G401.6 (cell line): ENCODE measurements around the gene STRC.
"Not testable (repeated sequence)": the region's sequence is repeated elsewhere in the genome, so short reads cannot be mapped to it uniquely, and the experiment has no call there.

Source experiments
- FAIRE-seq: peaks from 2 replicates; lab custom pipeline; 2012; peaks lifted over from hg19 to GRCh38; lab: Jason Lieb, UNC

STRC gene

GRCh38 chr15:43618700-43619099 is at the start of gene STRC:
Gene STRC, minus strand, starts transcription at chr15:43618800. Its CDS starts 78 bp downstream, at chr15:43618722.
- not testable (repeated sequence) for FAIRE-seq

GRCh38 chr15:43666177-43666576 is 47.6 kb upstream of the STRC start:
- not testable (repeated sequence) for FAIRE-seq

- FAIRE-seq = not testable (repeated sequence)
Observed at GRCh38 chr15:43663333-43663732, 44.7 kb upstream of the STRC start.

GRCh38 chr15:43662293-43662692 is 43.7 kb upstream of the STRC start:
- FAIRE-seq = not testable (repeated sequence)

GRCh38 chr15:43659727-43660126 is 41.1 kb upstream of the STRC start:
- not testable (repeated sequence) for FAIRE-seq

GRCh38 chr15:43649430-43649926 is 30.9 kb upstream of the STRC start:
- not testable (repeated sequence) for FAIRE-seq

- FAIRE-seq = no peak
Observed at GRCh38 chr15:43648649-43649429, 30.2 kb upstream of the STRC start, which contains the start of gene CATSPER2. Gene CATSPER2, minus strand, starts transcription at chr15:43648844. Its CDS starts 783 bp downstream, at chr15:43648061.

GRCh38 chr15:43638464-43639204 is 20.0 kb upstream of the STRC start:
- FAIRE-seq = not testable (repeated sequence)

GRCh38 chr15:43626937-43627336 is 8.3 kb upstream of the STRC start:
- not testable (repeated sequence) for FAIRE-seq

GRCh38 chr15:43625106-43625505 is 6.5 kb upstream of the STRC start:
- FAIRE-seq = no peak

GRCh38 chr15:43622068-43622799 is 3.6 kb upstream of the STRC start:
- FAIRE-seq = not testable (repeated sequence)

- FAIRE-seq = not testable (repeated sequence)
Observed at GRCh38 chr15:43617750-43618149, 850 bp downstream of the STRC start.

GRCh38 chr15:43602233-43602632 is 16.4 kb downstream of the STRC start:
- FAIRE-seq = not testable (repeated sequence)

- not testable (repeated sequence) for FAIRE-seq
Observed at GRCh38 chr15:43600200-43600599, 18.4 kb downstream of the STRC start.

GRCh38 chr15:43599131-43599530 is 19.5 kb downstream of the STRC start:
- not testable (repeated sequence) for FAIRE-seq

GRCh38 chr15:43593328-43594190 is 25.0 kb downstream of the STRC start, which contains the start of gene CKMT1B:
Gene CKMT1B, plus strand, starts transcription at chr15:43594027. Its CDS starts 192 bp downstream, at chr15:43594219.
- FAIRE-seq = peak; percentile 60

GRCh38 chr15:43592841-43593240 is 25.8 kb downstream of the STRC start:
- FAIRE-seq = not testable (repeated sequence)

GRCh38 chr15:43589778-43590466 is 28.7 kb downstream of the STRC start, which contains the start of gene PPIP5K1:
Gene PPIP5K1, minus strand, starts transcription at chr15:43590208. Its CDS starts 5,704 bp downstream, at chr15:43584504.
- FAIRE-seq = peak; percentile 97

- FAIRE-seq = not testable (repeated sequence)
Observed at GRCh38 chr15:43574607-43575006, 44.0 kb downstream of the STRC start.

GRCh38 chr15:43566615-43567014 is 52.0 kb downstream of the STRC start:
- not testable (repeated sequence) for FAIRE-seq
